Endodermal cell (in vitro differentiated cells): ENCODE results near the gene MRFAP1. TPM values are rescaled to one million over a fixed set of nuclear protein-coding genes. Genes with fewer than 3 reads are reported as not detected.

ENCODE experiments used
- DNase-seq: peaks from one replicate; pipeline ENCODE4 v3.0.0-alpha.2; 2017
- H3K27ac ChIP-seq: 2 replicates; pipeline ENCODE4 v1.5.1; 2013; ENCODE audit warnings: mild to moderate bottlenecking, low read depth, low read length, moderate library complexity
- H3K27me3 ChIP-seq: 2 replicates; pipeline ENCODE4 v1.6.1; 2013; ENCODE audit warnings: mild to moderate bottlenecking, low read length, moderate library complexity; ENCODE audit not compliant: insufficient read depth, control insufficient read depth, poor library complexity, severe bottlenecking
- H3K36me3 ChIP-seq: 2 replicates; pipeline ENCODE4 v1.7.0; 2013; ENCODE audit warnings: mild to moderate bottlenecking, low read length, moderate library complexity; ENCODE audit not compliant: control insufficient read depth, insufficient read depth
- H3K4me1 ChIP-seq: one replicate; pipeline ENCODE4 v1.7.0; 2013; ENCODE audit warnings: low read length; ENCODE audit not compliant: control insufficient read depth, insufficient read depth
- H3K4me3 ChIP-seq: 2 replicates; pipeline ENCODE4 v1.5.1; 2013; ENCODE audit warnings: mild to moderate bottlenecking, low read length, moderate library complexity
- H3K9ac ChIP-seq: 2 replicates; pipeline ENCODE4 v1.6.1; 2013; ENCODE audit warnings: mild to moderate bottlenecking, low read length, moderate library complexity; ENCODE audit not compliant: poor library complexity, severe bottlenecking; ENCODE audit errors: extremely low read depth
- H3K9me3 ChIP-seq: 2 replicates; pipeline ENCODE4 v1.6.1; 2013; ENCODE audit warnings: mild to moderate bottlenecking, low read length, moderate library complexity; ENCODE audit not compliant: control insufficient read depth
- H3K27ac Mint-ChIP-seq: 2 replicates; pipeline ENCODE4 v1.8.0; 2020; ENCODE audit warnings: mixed read lengths
- H3K27me3 Mint-ChIP-seq: 2 replicates; pipeline ENCODE4 v1.8.0; 2021; ENCODE audit warnings: mild to moderate bottlenecking, mixed read lengths; ENCODE audit not compliant: insufficient read depth
- H3K36me3 Mint-ChIP-seq: 2 replicates; pipeline ENCODE4 v1.8.0; 2020; ENCODE audit warnings: low read depth, mixed read lengths
- H3K4me1 Mint-ChIP-seq: 2 replicates; pipeline ENCODE4 v1.8.0; 2020; ENCODE audit warnings: mixed read lengths
- H3K4me3 Mint-ChIP-seq: 2 replicates; pipeline ENCODE4 v1.8.0; 2020; ENCODE audit warnings: mild to moderate bottlenecking, moderate library complexity, mixed read lengths
- H3K9me3 Mint-ChIP-seq: 2 replicates; pipeline ENCODE4 v1.8.0; 2020; ENCODE audit warnings: mild to moderate bottlenecking, mixed read lengths
- CTCF ChIP-seq: fragments of 200-600 bp; sonication (generic); conservative IDR thresholded peaks from 2 replicates; pipeline ENCODE4 v1.5.0; 2021; ENCODE audit warnings: antibody characterized with exemption, mild to moderate bottlenecking
- WGBS, 2 experiments: methylation state at CpG; one replicate each; pipeline versions ENCODE4 v1.1.5 to v1.1.7; 2013; ENCODE audit warnings: missing lambda C conversion rate in 2 of 2, mixed read lengths in 1 of 2; ENCODE audit not compliant: insufficient coverage in 1 of 2, insufficient read length in 1 of 2; 5-methylcytosine and 5-hydroxymethylcytosine counted together
- total RNA-seq, 2 donors: library from RNA; stranded (reverse); fragmentation: NEBNext Ultra II Directional in 1 of 2; extraction: Animal tissue kit (Norgen Biotek cat#: 25700) in 1 of 2; gene quantifications; 2 replicates in 1 of 2; 3 replicates in 1 of 2; pipeline ENCODE4 v1.2.1, GENCODE V29; 2021

MRFAP1 gene
- total RNA-seq, 2 donors from 2014 or later: 231 to 239 TPM

- no peaks in the 10 kb centered on the region for H3K9me3 ChIP-seq
- Mint-ChIP-seq H3K27ac (no peak overlapping the region), H3K4me1 (no peaks in the 10 kb centered on the region), H3K36me3 (peaks cover 30% of the 10 kb centered on the region), H3K4me3 (no peak overlapping the region), H3K9me3 (peaks cover 8% of the 10 kb centered on the region), H3K27me3 (peaks cover 1% of the 10 kb centered on the region)
- H3K27me3 ChIP-seq: no peaks in the 10 kb centered on the region
- TF ChIP-seq CTCF: no peak
- H3K36me3 ChIP-seq: peaks cover 5% of the 10 kb centered on the region
- no peak overlapping the region for H3K4me3 ChIP-seq
- 90 to 91% methylated on average over 13 of the region's 13 CpGs for WGBS, 2 experiments
- no peak overlapping the region for H3K9ac ChIP-seq
- DNase-seq: no peak
- H3K4me1 ChIP-seq: no peaks in the 10 kb centered on the region
- no peak overlapping the region for H3K27ac ChIP-seq
These were observed 41.8 kb upstream of the MRFAP1 start for GRCh38 chr4:6598641-6599040.

GRCh38 chr4:6601661-6602250, 38.7 kb upstream of the MRFAP1 start:
- H3K27ac Mint-ChIP-seq: no peak overlapping the region
- no peak for TF ChIP-seq CTCF
- H3K27me3 Mint-ChIP-seq: peaks cover 2% of the 10 kb centered on the region
- WGBS, 2 experiments: 90 to 92% methylated on average over 8 to 10 of the region's 10 CpGs
- no peak overlapping the region for H3K4me3 ChIP-seq
- H3K4me3 Mint-ChIP-seq: no peak overlapping the region
- no peaks in the 10 kb centered on the region for H3K27me3 ChIP-seq
- peaks cover 9% of the 10 kb centered on the region for H3K9me3 ChIP-seq
- no peak overlapping the region for H3K9ac ChIP-seq
- H3K36me3 ChIP-seq: peaks cover 18% of the 10 kb centered on the region
- no peak for DNase-seq
- no peaks in the 10 kb centered on the region for H3K4me1 Mint-ChIP-seq
- no peak overlapping the region for H3K27ac ChIP-seq
- peaks cover 56% of the 10 kb centered on the region for H3K36me3 Mint-ChIP-seq
- H3K9me3 Mint-ChIP-seq: peaks cover 32% of the 10 kb centered on the region
- H3K4me1 ChIP-seq: no peaks in the 10 kb centered on the region

GRCh38 chr4:6602289-6602688, 38.2 kb upstream of the MRFAP1 start:
- Histone ChIP-seq H3K9ac (no peak overlapping the region), H3K36me3 (peaks cover 21% of the 10 kb centered on the region), H3K9me3 (peaks cover 9% of the 10 kb centered on the region), H3K4me1 (no peaks in the 10 kb centered on the region), H3K27ac (no peak overlapping the region), H3K4me3 (no peak overlapping the region), H3K27me3 (no peaks in the 10 kb centered on the region)
- no peak for TF ChIP-seq CTCF
- peaks cover 61% of the 10 kb centered on the region for H3K36me3 Mint-ChIP-seq
- no peak overlapping the region for H3K4me3 Mint-ChIP-seq
- DNase-seq: no peak
- no peak overlapping the region for H3K27ac Mint-ChIP-seq
- peaks cover 32% of the 10 kb centered on the region for H3K9me3 Mint-ChIP-seq
- WGBS, 2 experiments: 91 to 100% methylated on average over 2 to 6 of the region's 6 CpGs
- peaks cover 2% of the 10 kb centered on the region for H3K27me3 Mint-ChIP-seq
- no peaks in the 10 kb centered on the region for H3K4me1 Mint-ChIP-seq
